GM23338 (cell line): Measurements from ENCODE around the gene KISS1. TPM values are rescaled to one million over a fixed set of nuclear protein-coding genes. Genes with fewer than 3 reads are reported as not detected.

ENCODE experiments used
- ATAC-seq: fragments of 200-7000 bp; cut with Tn5 transposase; 3 replicates; pipeline ENCODE4 v1.9.1; 2020
- DNase-seq: peaks from one replicate; pipeline ENCODE4 v3.0.0-alpha.2; 2015; ENCODE audit warnings: low spot score
- H2AFZ ChIP-seq: fragments of 200-600 bp; sonication (generic); 2 replicates; pipeline ENCODE4 v1.8.0; 2016; ENCODE audit warnings: antibody characterized with exemption, mild to moderate bottlenecking, moderate library complexity
- H3F3A ChIP-seq: fragments of 200-600 bp; sonication (generic); replicated peaks from 2 replicates; pipeline ENCODE4 v1.8.0; 2017; ENCODE audit warnings: antibody characterized with exemption, mixed run types, low read depth
- H3K27ac ChIP-seq: fragments of 200-600 bp; sonication (generic); 2 replicates; pipeline ENCODE4 v1.6.1; 2016; ENCODE audit warnings: low read depth
- H3K27me3 ChIP-seq: fragments of 200-600 bp; sonication (generic); 2 replicates; pipeline ENCODE4 v1.8.0; 2016; ENCODE audit warnings: mild to moderate bottlenecking, mixed run types, moderate library complexity; ENCODE audit not compliant: insufficient read depth
- H3K36me3 ChIP-seq: fragments of 200-600 bp; sonication (generic); 2 replicates; pipeline ENCODE4 v1.8.0; 2016; ENCODE audit warnings: mild to moderate bottlenecking; ENCODE audit not compliant: insufficient read depth
- H3K4me1 ChIP-seq: fragments of 200-600 bp; sonication (generic); 2 replicates; pipeline ENCODE4 v1.8.0; 2016; ENCODE audit warnings: mild to moderate bottlenecking, moderate library complexity; ENCODE audit not compliant: insufficient read depth
- H3K4me2 ChIP-seq: fragments of 200-600 bp; sonication (generic); 2 replicates; pipeline ENCODE4 v1.7.1; 2017; ENCODE audit warnings: mixed run types
- H3K4me3 ChIP-seq: fragments of 200-600 bp; sonication (generic); 2 replicates; pipeline ENCODE4 v1.6.1; 2016; ENCODE audit warnings: mixed run types
- H3K79me2 ChIP-seq: fragments of 200-600 bp; sonication (generic); replicated peaks from 2 replicates; pipeline ENCODE4 v1.8.0; 2017; ENCODE audit warnings: mild to moderate bottlenecking; ENCODE audit not compliant: insufficient read depth
- H3K9me2 ChIP-seq: fragments of 200-600 bp; sonication (generic); 2 replicates; pipeline ENCODE4 v1.8.0; 2017; ENCODE audit not compliant: insufficient read depth
- H4K20me1 ChIP-seq: fragments of 200-600 bp; sonication (generic); replicated peaks from 2 replicates; pipeline ENCODE4 v1.8.0; 2017; ENCODE audit warnings: mild to moderate bottlenecking; ENCODE audit not compliant: insufficient read depth
- H3K27ac Mint-ChIP-seq: 2 replicates; pipeline ENCODE4 v1.8.0; 2020; ENCODE audit warnings: inconsistent platforms, mild to moderate bottlenecking, moderate library complexity, mixed read lengths
- H3K27me3 Mint-ChIP-seq: 3 replicates; pipeline ENCODE4 v1.8.0; 2022; ENCODE audit warnings: low read depth, mild to moderate bottlenecking, moderate library complexity, mixed read lengths, inconsistent platforms; ENCODE audit not compliant: insufficient read depth, poor library complexity
- H3K36me3 Mint-ChIP-seq: 3 replicates; pipeline ENCODE4 v1.8.0; 2021; ENCODE audit warnings: low read depth, mild to moderate bottlenecking, inconsistent platforms, moderate library complexity, mixed read lengths
- H3K4me1 Mint-ChIP-seq: 3 replicates; pipeline ENCODE4 v1.8.0; 2020; ENCODE audit warnings: mild to moderate bottlenecking, inconsistent platforms, mixed read lengths
- H3K4me3 Mint-ChIP-seq: 3 replicates; pipeline ENCODE4 v1.8.0; 2021; ENCODE audit warnings: moderate library complexity, mild to moderate bottlenecking, inconsistent platforms, mixed read lengths
- H3K9me3 Mint-ChIP-seq: 3 replicates; pipeline ENCODE4 v1.8.0; 2020; ENCODE audit warnings: moderate library complexity, mild to moderate bottlenecking, inconsistent platforms, mixed read lengths
- CREB1 ChIP-seq: fragments of 250-450 bp; sonication (Bioruptor Pico); IDR thresholded peaks from 2 replicates; pipeline ENCODE4 v1.5.0; 2020; ENCODE audit warnings: low read depth, mild to moderate bottlenecking, moderate library complexity
- CTCF ChIP-seq, 2 experiments: fragments of 200-600 bp in 1 of 2; sonication (generic) in 1 of 2; conservative IDR thresholded peaks; 2 replicates each; pipeline versions ENCODE4 v1.5.1 to v1.6.1; 2016 to 2017; ENCODE audit warnings: antibody characterized with exemption in 2 of 2, low read depth in 2 of 2, mild to moderate bottlenecking in 2 of 2, moderate library complexity in 1 of 2
- EZH2 ChIP-seq: fragments of 200-600 bp; sonication (generic); IDR thresholded peaks from one replicate; pipeline ENCODE4 v1.8.0; 2017; ENCODE audit warnings: antibody characterized with exemption, mild to moderate bottlenecking, low read depth; ENCODE audit not compliant: unreplicated experiment
- EZH2phosphoT487 ChIP-seq: fragments of 200-600 bp; sonication (generic); IDR thresholded peaks from one replicate; pipeline ENCODE4 v1.8.1; 2018; ENCODE audit warnings: antibody characterized with exemption; ENCODE audit not compliant: unreplicated experiment
- JUNB ChIP-seq: IDR thresholded peaks from one replicate; pipeline ENCODE4 v1.6.1; 2016; ENCODE audit warnings: antibody characterized with exemption; ENCODE audit not compliant: unreplicated experiment
- NANOG ChIP-seq: IDR thresholded peaks from 2 replicates; pipeline ENCODE4 v1.6.1; 2016; ENCODE audit warnings: antibody characterized with exemption, borderline replicate concordance
- POLR2AphosphoS5 ChIP-seq: IDR thresholded peaks from 2 replicates; pipeline ENCODE4 v1.6.1; 2016; ENCODE audit warnings: antibody characterized with exemption, low read depth
- REST ChIP-seq: IDR thresholded peaks from one replicate; pipeline ENCODE4 v1.6.1; 2018; ENCODE audit warnings: antibody characterized with exemption; ENCODE audit not compliant: unreplicated experiment
- STAT1 ChIP-seq: IDR thresholded peaks from one replicate; pipeline ENCODE4 v1.6.1; 2016; ENCODE audit warnings: antibody characterized with exemption; ENCODE audit not compliant: unreplicated experiment
- ZNF114 ChIP-seq: fragments of 250-450 bp; sonication (Bioruptor Pico); IDR thresholded peaks from 2 replicates; pipeline ENCODE4 v1.5.0; 2020; ENCODE audit warnings: mild to moderate bottlenecking, moderate library complexity
- ZNF331 ChIP-seq: fragments of 250-450 bp; sonication (Bioruptor Pico); IDR thresholded peaks from 2 replicates; pipeline ENCODE4 v1.5.0; 2020; ENCODE audit warnings: low read depth, mild to moderate bottlenecking, moderate library complexity
- polyA plus RNA-seq: library from polyadenylated mRNA; unstranded; fragments of >200 nt; fragmentation: Nextera tagmentation; extraction: Ambion mirVana; gene quantifications from 2 replicates; pipeline ENCODE4 v1.2.1, GENCODE V29; 2016
- total RNA-seq: library from RNA; depleted of rRNA; stranded (reverse); fragments of >200 nt; shearing (Covaris generic); gene quantifications from 2 replicates; pipeline ENCODE4 v1.2.3, GENCODE V29; 2014
- TF ChIP-seq, protein P1 (sequence below): fragments of 250-450 bp; sonication (Bioruptor Pico); IDR thresholded peaks from 2 replicates; pipeline ENCODE4 v1.5.0; 2020; ENCODE audit warnings: mild to moderate bottlenecking, moderate library complexity
- TF ChIP-seq, protein P2 (sequence below): IDR thresholded peaks from 2 replicates; pipeline ENCODE4 v1.6.1; 2016; ENCODE audit warnings: antibody characterized with exemption

KISS1 gene
- total and polyA plus RNA-seq, 2 experiments from 2014 or later = not detected

- Histone ChIP-seq H3K79me2 (no peaks in the 10 kb centered on the region), H4K20me1 (no peaks in the 10 kb centered on the region), H2AFZ (no peak overlapping the region), H3K4me2 (no peak overlapping the region), H3K27me3 (no peaks in the 10 kb centered on the region), H3F3A (no peaks in the 10 kb centered on the region), H3K4me1 (no peaks in the 10 kb centered on the region), H3K9me2 (no peaks in the 10 kb centered on the region), H3K27ac (no peak overlapping the region), H3K36me3 (no peaks in the 10 kb centered on the region), H3K4me3 (no peak overlapping the region)
- DNase-seq (peak; percentile 30), ATAC-seq (peak; percentile 76)
- Mint-ChIP-seq H3K4me1 (peaks cover 10% of the 10 kb centered on the region; the same call in 2 of the 3 replicates), H3K4me3 (no peak overlapping the region), H3K27me3 (peaks cover 3% of the 10 kb centered on the region), H3K9me3 (no peaks in the 10 kb centered on the region), H3K27ac (no peak overlapping the region), H3K36me3 (peaks cover 3% of the 10 kb centered on the region; the same call in 1 of the 3 replicates)
- TF ChIP-seq JUNB = no peak
- TF ChIP-seq STAT1 = no peak
- TF ChIP-seq CREB1 = no peak
- TF ChIP-seq CTCF (conservative IDR thresholded peaks at IDR 0.05; ENCODE audit: low read depth in 2 of 2) = no peak
- TF ChIP-seq, protein P1, sequence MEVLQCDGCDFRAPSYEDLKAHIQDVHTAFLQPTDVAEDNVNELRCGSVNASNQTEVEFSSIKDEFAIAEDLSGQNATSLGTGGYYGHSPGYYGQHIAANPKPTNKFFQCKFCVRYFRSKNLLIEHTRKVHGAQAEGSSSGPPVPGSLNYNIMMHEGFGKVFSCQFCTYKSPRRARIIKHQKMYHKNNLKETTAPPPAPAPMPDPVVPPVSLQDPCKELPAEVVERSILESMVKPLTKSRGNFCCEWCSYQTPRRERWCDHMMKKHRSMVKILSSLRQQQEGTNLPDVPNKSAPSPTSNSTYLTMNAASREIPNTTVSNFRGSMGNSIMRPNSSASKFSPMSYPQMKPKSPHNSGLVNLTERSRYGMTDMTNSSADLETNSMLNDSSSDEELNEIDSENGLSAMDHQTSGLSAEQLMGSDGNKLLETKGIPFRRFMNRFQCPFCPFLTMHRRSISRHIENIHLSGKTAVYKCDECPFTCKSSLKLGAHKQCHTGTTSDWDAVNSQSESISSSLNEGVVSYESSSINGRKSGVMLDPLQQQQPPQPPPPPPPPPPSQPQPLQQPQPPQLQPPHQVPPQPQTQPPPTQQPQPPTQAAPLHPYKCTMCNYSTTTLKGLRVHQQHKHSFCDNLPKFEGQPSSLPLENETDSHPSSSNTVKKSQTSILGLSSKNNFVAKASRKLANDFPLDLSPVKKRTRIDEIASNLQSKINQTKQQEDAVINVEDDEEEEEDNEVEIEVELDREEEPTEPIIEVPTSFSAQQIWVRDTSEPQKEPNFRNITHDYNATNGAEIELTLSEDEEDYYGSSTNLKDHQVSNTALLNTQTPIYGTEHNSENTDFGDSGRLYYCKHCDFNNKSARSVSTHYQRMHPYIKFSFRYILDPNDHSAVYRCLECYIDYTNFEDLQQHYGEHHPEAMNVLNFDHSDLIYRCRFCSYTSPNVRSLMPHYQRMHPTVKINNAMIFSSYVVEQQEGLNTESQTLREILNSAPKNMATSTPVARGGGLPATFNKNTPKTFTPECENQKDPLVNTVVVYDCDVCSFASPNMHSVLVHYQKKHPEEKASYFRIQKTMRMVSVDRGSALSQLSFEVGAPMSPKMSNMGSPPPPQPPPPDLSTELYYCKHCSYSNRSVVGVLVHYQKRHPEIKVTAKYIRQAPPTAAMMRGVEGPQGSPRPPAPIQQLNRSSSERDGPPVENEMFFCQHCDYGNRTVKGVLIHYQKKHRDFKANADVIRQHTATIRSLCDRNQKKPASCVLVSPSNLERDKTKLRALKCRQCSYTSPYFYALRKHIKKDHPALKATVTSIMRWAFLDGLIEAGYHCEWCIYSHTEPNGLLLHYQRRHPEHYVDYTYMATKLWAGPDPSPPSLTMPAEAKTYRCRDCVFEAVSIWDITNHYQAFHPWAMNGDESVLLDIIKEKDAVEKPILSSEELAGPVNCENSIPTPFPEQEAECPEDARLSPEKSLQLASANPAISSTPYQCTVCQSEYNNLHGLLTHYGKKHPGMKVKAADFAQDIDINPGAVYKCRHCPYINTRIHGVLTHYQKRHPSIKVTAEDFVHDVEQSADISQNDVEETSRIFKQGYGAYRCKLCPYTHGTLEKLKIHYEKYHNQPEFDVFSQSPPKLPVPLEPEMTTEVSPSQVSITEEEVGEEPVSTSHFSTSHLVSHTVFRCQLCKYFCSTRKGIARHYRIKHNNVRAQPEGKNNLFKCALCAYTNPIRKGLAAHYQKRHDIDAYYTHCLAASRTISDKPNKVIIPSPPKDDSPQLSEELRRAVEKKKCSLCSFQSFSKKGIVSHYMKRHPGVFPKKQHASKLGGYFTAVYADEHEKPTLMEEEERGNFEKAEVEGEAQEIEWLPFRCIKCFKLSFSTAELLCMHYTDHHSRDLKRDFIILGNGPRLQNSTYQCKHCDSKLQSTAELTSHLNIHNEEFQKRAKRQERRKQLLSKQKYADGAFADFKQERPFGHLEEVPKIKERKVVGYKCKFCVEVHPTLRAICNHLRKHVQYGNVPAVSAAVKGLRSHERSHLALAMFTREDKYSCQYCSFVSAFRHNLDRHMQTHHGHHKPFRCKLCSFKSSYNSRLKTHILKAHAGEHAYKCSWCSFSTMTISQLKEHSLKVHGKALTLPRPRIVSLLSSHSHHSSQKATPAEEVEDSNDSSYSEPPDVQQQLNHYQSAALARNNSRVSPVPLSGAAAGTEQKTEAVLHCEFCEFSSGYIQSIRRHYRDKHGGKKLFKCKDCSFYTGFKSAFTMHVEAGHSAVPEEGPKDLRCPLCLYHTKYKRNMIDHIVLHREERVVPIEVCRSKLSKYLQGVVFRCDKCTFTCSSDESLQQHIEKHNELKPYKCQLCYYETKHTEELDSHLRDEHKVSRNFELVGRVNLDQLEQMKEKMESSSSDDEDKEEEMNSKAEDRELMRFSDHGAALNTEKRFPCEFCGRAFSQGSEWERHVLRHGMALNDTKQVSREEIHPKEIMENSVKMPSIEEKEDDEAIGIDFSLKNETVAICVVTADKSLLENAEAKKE (CRISPR knock-in tag) = no peak
- TF ChIP-seq, protein P2, sequence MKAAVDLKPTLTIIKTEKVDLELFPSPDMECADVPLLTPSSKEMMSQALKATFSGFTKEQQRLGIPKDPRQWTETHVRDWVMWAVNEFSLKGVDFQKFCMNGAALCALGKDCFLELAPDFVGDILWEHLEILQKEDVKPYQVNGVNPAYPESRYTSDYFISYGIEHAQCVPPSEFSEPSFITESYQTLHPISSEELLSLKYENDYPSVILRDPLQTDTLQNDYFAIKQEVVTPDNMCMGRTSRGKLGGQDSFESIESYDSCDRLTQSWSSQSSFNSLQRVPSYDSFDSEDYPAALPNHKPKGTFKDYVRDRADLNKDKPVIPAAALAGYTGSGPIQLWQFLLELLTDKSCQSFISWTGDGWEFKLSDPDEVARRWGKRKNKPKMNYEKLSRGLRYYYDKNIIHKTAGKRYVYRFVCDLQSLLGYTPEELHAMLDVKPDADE = no peak
- TF ChIP-seq ZNF331 (CRISPR knock-in tag) = no peak
- TF ChIP-seq EZH2phosphoT487 = no peak
- no peak for TF ChIP-seq POLR2AphosphoS5
- no peak for TF ChIP-seq EZH2
- TF ChIP-seq ZNF114 = no peak
- no peak for TF ChIP-seq REST
- TF ChIP-seq NANOG = no peak
Observed at GRCh38 chr1:204221271-204221670, 25.0 kb upstream of the KISS1 start.
